HepG2 (cell line): Measurements from ENCODE around the gene CADPS2. TPM values are rescaled to one million over a fixed set of nuclear protein-coding genes. Genes with fewer than 3 reads are reported as not detected.

ENCODE experiments used
- ATAC-seq: fragments of 200-7000 bp; cut with Tn5 transposase; 3 replicates; pipeline ENCODE4 v1.9.1; 2020; ENCODE audit warnings: mild to moderate bottlenecking, moderate library complexity
- BruUV-seq: library from RNA; stranded (reverse); fragments of 400-500 nt; replicated peaks from 2 replicates; lab custom pipeline; 2021; lab: Mats Ljungman, UMichigan
- CTCF ChIA-PET: fragments of 300-600 bp; formaldehyde crosslinking; extraction: SDS; loops from one replicate; lab custom pipeline; 2021; ENCODE audit warnings: low total read pairs, inconsistent platforms, low intra/inter-chr PET ratio; lab: Yijun Ruan, JAX
- POLR2A ChIA-PET: fragments of 350-600 bp; sonication (Branson Sonifier 250); formaldehyde crosslinking; loops from one replicate; lab custom pipeline; 2020; ENCODE audit warnings: antibody characterized with exemption, inconsistent platforms; lab: Yijun Ruan, JAX
- DNase-seq: peaks from one replicate; pipeline ENCODE4 v3.0.0-alpha.2; 2015; ENCODE audit warnings: low spot score
- FAIRE-seq: peaks from 3 replicates; lab custom pipeline; 2011; peaks lifted over from hg19 to GRCh38; lab: Jason Lieb, UNC
- H2AFZ ChIP-seq: one replicate; pipeline ENCODE4 v1.6.1; 2011; ENCODE audit warnings: low read length, inconsistent platforms
- H3K27ac ChIP-seq: fragments of 300-600 bp; 3 replicates; pipeline ENCODE4 v1.8.0; 2011; ENCODE audit warnings: mixed run types, mild to moderate bottlenecking, mixed read lengths, low read length, inconsistent platforms; ENCODE audit not compliant: insufficient read depth; ENCODE audit errors: extremely low read length
- H3K27me3 ChIP-seq, 2 experiments: fragments of 200-600 bp in 1 of 2; 2 replicates in 1 of 2; 3 replicates in 1 of 2; pipeline versions ENCODE4 v1.6.0 to v1.8.0; 2011; ENCODE audit warnings: low read length in 2 of 2, mild to moderate bottlenecking in 2 of 2, moderate library complexity in 2 of 2, inconsistent platforms in 1 of 2; ENCODE audit not compliant: insufficient read depth in 2 of 2, control insufficient read depth in 1 of 2
- H3K36me3 ChIP-seq, 2 experiments: fragments of 200-600 bp in 1 of 2; replicated peaks in 1 of 2; 2 replicates in 1 of 2; 3 replicates in 1 of 2; pipeline versions ENCODE4 v1.5.1 to v1.8.0; 2011; ENCODE audit warnings: low read length in 2 of 2, inconsistent platforms in 1 of 2; ENCODE audit not compliant: insufficient read depth in 2 of 2, control insufficient read depth in 1 of 2
- H3K4me1 ChIP-seq: 2 replicates; pipeline ENCODE4 v1.5.1; 2012; ENCODE audit warnings: low read length, inconsistent platforms; ENCODE audit not compliant: insufficient read depth
- H3K4me2 ChIP-seq: 2 replicates; pipeline ENCODE4 v1.6.0; 2011; ENCODE audit warnings: low read depth, low read length, inconsistent platforms
- H3K4me3 ChIP-seq, 3 experiments: fragments of 200-600 bp in 1 of 3; sonication (generic), shearing (Covaris generic) in 1 of 3; replicated peaks in 1 of 3; 2 replicates each; pipeline ENCODE4 v1.5.1; 2011 to 2016; ENCODE audit warnings: low read length in 3 of 3, inconsistent platforms in 2 of 3, low read depth in 2 of 3, mild to moderate bottlenecking in 2 of 3, control low read depth in 1 of 3, mixed read lengths in 1 of 3; ENCODE audit not compliant: insufficient read depth in 1 of 3
- H3K79me2 ChIP-seq: one replicate; pipeline ENCODE4 v1.6.1; 2011; ENCODE audit warnings: low read length, inconsistent platforms; ENCODE audit not compliant: insufficient read depth
- H3K9ac ChIP-seq: 2 replicates; pipeline ENCODE4 v1.6.0; 2011; ENCODE audit warnings: mild to moderate bottlenecking, low read depth, low read length, inconsistent platforms; ENCODE audit not compliant: insufficient read depth
- H3K9me3 ChIP-seq: 2 replicates; pipeline ENCODE4 v1.5.1; 2012; ENCODE audit warnings: mild to moderate bottlenecking, low read length
- H4K20me1 ChIP-seq: 2 replicates; pipeline ENCODE4 v1.6.0; 2011; ENCODE audit warnings: inconsistent platforms, mild to moderate bottlenecking, low read length, moderate library complexity; ENCODE audit not compliant: insufficient read depth
- ASH2L ChIP-seq: fragments of 300-600, 200-600 bp; sonication (generic); IDR thresholded peaks from 2 replicates; pipeline ENCODE4 v1.7.0; 2017; ENCODE audit warnings: low read depth, mild to moderate bottlenecking, moderate library complexity, mixed read lengths, low read length; ENCODE audit not compliant: insufficient read length
- CEBPG ChIP-seq: IDR thresholded peaks from 2 replicates; pipeline ENCODE4 v1.6.1; 2016
- CTCF ChIP-seq: sonication (generic); formaldehyde crosslinking; IDR thresholded peaks from 2 replicates; pipeline ENCODE4 v1.5.0; 2020; ENCODE audit warnings: mild to moderate bottlenecking, missing genetic modification reagents, moderate library complexity
- EED ChIP-seq: sonication (generic); formaldehyde crosslinking; IDR thresholded peaks from 2 replicates; pipeline ENCODE4 v1.5.0; 2020; ENCODE audit warnings: mild to moderate bottlenecking, missing genetic modification reagents
- EZH2 ChIP-seq: conservative IDR thresholded peaks from 2 replicates; pipeline ENCODE4 v1.6.1; 2012; ENCODE audit warnings: mild to moderate bottlenecking, low read depth, low read length, moderate library complexity
- GPN1 ChIP-seq: sonication (generic); formaldehyde crosslinking; IDR thresholded peaks from 2 replicates; pipeline ENCODE4 v1.5.1; 2020; ENCODE audit warnings: missing genetic modification reagents, borderline replicate concordance
- HOXA5 ChIP-seq: sonication (generic); formaldehyde crosslinking; IDR thresholded peaks from 2 replicates; pipeline ENCODE4 v1.4.0; 2020; ENCODE audit warnings: missing genetic modification reagents
- MTF1 ChIP-seq: sonication (generic); formaldehyde crosslinking; IDR thresholded peaks from 2 replicates; pipeline ENCODE4 v1.5.0; 2020; ENCODE audit warnings: missing genetic modification reagents
- REST ChIP-seq, 2 experiments: IDR thresholded peaks; 2 replicates each; pipeline ENCODE4 v1.6.1; 2011 to 2012; ENCODE audit warnings: low read length in 2 of 2, borderline replicate concordance in 1 of 2, low read depth in 1 of 2, mild to moderate bottlenecking in 1 of 2, moderate library complexity in 1 of 2
- RXRA ChIP-seq: sonication (generic); formaldehyde crosslinking; IDR thresholded peaks from 2 replicates; pipeline ENCODE4 v1.5.1; 2020; ENCODE audit warnings: missing genetic modification reagents
- SRSF4 ChIP-seq: fragments of 200-400 bp; formaldehyde crosslinking; IDR thresholded peaks from one replicate; pipeline ENCODE4 v1.6.1; 2018; ENCODE audit warnings: mild to moderate bottlenecking, low read depth, low read length, moderate library complexity; ENCODE audit not compliant: poor library complexity, severe bottlenecking
- THRA ChIP-seq: sonication (generic); formaldehyde crosslinking; IDR thresholded peaks from 2 replicates; pipeline ENCODE4 v1.4.0; 2020; ENCODE audit warnings: missing genetic modification reagents, borderline replicate concordance
- ZNF883 ChIP-seq: sonication (generic); formaldehyde crosslinking; IDR thresholded peaks from 2 replicates; pipeline ENCODE4 v1.5.1; 2020; ENCODE audit warnings: mild to moderate bottlenecking, missing genetic modification reagents; ENCODE audit errors: not compliant biosample characterization
- WGBS: methylation state at CpG from one replicate; pipeline ENCODE4 v1.1.6; 2017; ENCODE audit warnings: low lambda C conversion rate; 5-methylcytosine and 5-hydroxymethylcytosine counted together
- in situ Hi-C: cut with HindIII; loops from 2 replicates; pipeline ENCODE4 v1.10.0; 2017; ENCODE audit warnings: low pct_unique_long_range_greater_than_20kb; ENCODE audit not compliant: extremely low pct_ligation_motif_present
- intact Hi-C: fragments of 100-400 bp; cut with micrococcal nuclease; formaldehyde crosslinking; loops from one replicate; pipeline ENCODE4 v1.10.0; 2022; ENCODE audit not compliant: unreplicated experiment
- polyA plus RNA-seq, 8 experiments: library from polyadenylated mRNA; depleted of rRNA in 3 of 8; stranded (reverse) in 7 of 8; unstranded in 1 of 8; fragments of >200 nt; fragmentation: Illumina TruSeq in 4 of 8; extraction: Trizol in 4 of 8; gene quantifications; 2 replicates each; pipeline versions ENCODE4 v1.2.1 to v1.2.3, GENCODE V29; 2011 to 2016; ENCODE audit warnings: low read depth in 4 of 8, missing spikeins in 1 of 8, mixed read lengths in 1 of 8; ENCODE audit not compliant: insufficient read depth in 1 of 8
- total RNA-seq, 5 experiments: library from RNA; depleted of rRNA; stranded (reverse); fragments of >200 nt; fragmentation: Illumina TruSeq; extraction: Trizol; gene quantifications; 2 replicates each; pipeline ENCODE4 v1.2.3, GENCODE V29; 2016; ENCODE audit warnings: low read depth in 1 of 5
- TF ChIP-seq, protein P1 (sequence below): IDR thresholded peaks from 2 replicates; pipeline ENCODE4 v1.6.1; 2018; ENCODE audit warnings: missing genetic modification reagents, mild to moderate bottlenecking, missing compliant biosample characterization
- TF ChIP-seq, protein P2 (sequence below): sonication (generic); formaldehyde crosslinking; IDR thresholded peaks from 2 replicates; pipeline ENCODE4 v1.4.0; 2020; ENCODE audit warnings: mild to moderate bottlenecking, low read depth, missing genetic modification reagents

CADPS2 gene
- total and polyA plus RNA-seq, 2 of the 13 experiments (the other 11 are each of a cell fraction or from before 2014, with no cell fraction given) = 17.6 to 43.8 TPM

DNA sequence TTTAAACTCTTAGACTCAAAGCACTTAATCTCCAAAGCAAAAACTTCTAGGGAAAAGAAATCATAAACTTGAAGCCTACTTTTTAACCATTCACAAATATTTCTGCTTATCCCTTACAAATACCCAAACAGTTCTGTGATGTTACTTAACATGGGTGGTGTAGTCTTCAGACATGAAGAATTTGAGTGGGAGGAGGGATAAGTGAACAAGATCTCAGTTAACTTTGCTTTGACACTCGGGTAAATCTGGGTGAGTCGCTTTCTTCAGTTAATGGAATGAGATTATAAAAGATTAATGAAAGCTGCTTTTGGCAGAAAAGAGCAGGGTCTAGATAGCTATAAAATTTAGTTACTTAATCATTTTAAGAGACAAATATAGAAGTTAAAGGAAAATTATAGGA lies 234.8 kb downstream of the CADPS2 start:
- ATAC-seq (no peak), FAIRE-seq (no peak), DNase-seq (no peak)
- ChIA-PET CTCF (no interaction called here), POLR2A (no interaction called here)
- H3K4me1 ChIP-seq = peaks cover 19% of the 10 kb centered on the region
- H3K27ac ChIP-seq = no peak overlapping the region
- no peaks in the 10 kb centered on the region for H3K27me3 ChIP-seq
- BruUV-seq = no TSS peak
- no peak overlapping the region for H3K9ac ChIP-seq
- no peaks in the 10 kb centered on the region for H3K9me3 ChIP-seq
- no peak overlapping the region for H3K4me2 ChIP-seq
- no peaks in the 10 kb centered on the region for H4K20me1 ChIP-seq
- in situ Hi-C loops = no loop called here
- H3K4me3 ChIP-seq = no peak overlapping the region
- H2AFZ ChIP-seq = no peak overlapping the region
- H3K79me2 ChIP-seq = no peaks in the 10 kb centered on the region
- 95% methylated on average over 2 of the region's 2 CpGs for WGBS
- H3K36me3 ChIP-seq = no peaks in the 10 kb centered on the region; a peak in 2 of 5 replicates
- intact Hi-C loops = no loop called here
- TF ChIP-seq RXRA (CRISPR knock-in tag) (no peak), SRSF4 (no peak), CTCF (no peak), EED (CRISPR knock-in tag) (no peak), CEBPG (CRISPR knock-in tag) (no peak), REST (IDR thresholded peaks at IDR 0.05; ENCODE audit: borderline replicate concordance in 1 of 2, low read depth in 1 of 2, low read length in 2 of 2) (no peak), EZH2 (no peak), ASH2L (no peak), GPN1 (CRISPR knock-in tag) (no peak), HOXA5 (no peak), THRA (no peak), ZNF883 (CRISPR knock-in tag) (no peak), MTF1 (no peak)
- TF ChIP-seq, protein P1, sequence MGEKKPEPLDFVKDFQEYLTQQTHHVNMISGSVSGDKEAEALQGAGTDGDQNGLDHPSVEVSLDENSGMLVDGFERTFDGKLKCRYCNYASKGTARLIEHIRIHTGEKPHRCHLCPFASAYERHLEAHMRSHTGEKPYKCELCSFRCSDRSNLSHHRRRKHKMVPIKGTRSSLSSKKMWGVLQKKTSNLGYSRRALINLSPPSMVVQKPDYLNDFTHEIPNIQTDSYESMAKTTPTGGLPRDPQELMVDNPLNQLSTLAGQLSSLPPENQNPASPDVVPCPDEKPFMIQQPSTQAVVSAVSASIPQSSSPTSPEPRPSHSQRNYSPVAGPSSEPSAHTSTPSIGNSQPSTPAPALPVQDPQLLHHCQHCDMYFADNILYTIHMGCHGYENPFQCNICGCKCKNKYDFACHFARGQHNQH (CRISPR knock-in tag) = no peak
- TF ChIP-seq, protein P2, sequence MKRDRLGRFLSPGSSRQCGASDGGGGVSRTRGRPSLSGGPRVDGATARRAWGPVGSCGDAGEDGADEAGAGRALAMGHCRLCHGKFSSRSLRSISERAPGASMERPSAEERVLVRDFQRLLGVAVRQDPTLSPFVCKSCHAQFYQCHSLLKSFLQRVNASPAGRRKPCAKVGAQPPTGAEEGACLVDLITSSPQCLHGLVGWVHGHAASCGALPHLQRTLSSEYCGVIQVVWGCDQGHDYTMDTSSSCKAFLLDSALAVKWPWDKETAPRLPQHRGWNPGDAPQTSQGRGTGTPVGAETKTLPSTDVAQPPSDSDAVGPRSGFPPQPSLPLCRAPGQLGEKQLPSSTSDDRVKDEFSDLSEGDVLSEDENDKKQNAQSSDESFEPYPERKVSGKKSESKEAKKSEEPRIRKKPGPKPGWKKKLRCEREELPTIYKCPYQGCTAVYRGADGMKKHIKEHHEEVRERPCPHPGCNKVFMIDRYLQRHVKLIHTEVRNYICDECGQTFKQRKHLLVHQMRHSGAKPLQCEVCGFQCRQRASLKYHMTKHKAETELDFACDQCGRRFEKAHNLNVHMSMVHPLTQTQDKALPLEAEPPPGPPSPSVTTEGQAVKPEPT = no peak
